HG03196 (cell line): ENCODE measurements around the gene CROCC2.

Source experiments
- ATAC-seq: cut with Tn5 transposase; IDR thresholded peaks from one replicate; pipeline ENCODE4 v1.9.1; 2021; ENCODE audit not compliant: unreplicated experiment

Gene CROCC2

DNA sequence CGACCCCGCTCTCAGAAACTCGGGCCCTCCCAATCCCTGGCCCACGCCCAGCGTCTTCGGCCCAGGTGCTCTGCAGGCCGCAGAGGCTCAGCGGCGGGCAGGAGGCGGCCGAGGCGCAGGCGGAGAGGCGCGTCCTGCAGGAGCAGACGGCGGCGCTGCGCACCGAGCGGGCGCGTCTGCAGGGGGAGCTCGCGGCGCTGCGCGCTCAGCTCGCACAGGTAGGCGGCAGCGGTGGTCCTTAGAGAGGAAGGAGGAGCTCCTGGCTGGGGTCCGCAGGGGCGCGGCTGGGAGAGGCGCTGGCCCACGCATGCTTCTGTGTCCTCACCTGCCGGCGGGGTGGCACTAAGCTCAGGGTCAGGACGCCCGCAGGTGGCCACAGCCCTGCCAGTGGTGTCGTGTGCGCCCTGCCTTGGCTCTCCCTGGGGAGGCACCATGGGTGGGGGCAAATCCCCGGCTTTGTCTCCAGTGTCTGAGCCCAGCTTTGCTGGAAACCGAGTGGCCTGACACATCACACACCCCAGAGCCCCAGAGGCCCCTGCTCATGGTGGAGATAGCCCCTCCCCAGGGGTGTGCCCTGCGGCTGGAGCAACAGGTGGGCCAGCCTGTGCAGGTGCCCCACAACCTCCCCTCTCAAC is 77.3 kb downstream of the CROCC2 start:
- no peak for ATAC-seq

DNA sequence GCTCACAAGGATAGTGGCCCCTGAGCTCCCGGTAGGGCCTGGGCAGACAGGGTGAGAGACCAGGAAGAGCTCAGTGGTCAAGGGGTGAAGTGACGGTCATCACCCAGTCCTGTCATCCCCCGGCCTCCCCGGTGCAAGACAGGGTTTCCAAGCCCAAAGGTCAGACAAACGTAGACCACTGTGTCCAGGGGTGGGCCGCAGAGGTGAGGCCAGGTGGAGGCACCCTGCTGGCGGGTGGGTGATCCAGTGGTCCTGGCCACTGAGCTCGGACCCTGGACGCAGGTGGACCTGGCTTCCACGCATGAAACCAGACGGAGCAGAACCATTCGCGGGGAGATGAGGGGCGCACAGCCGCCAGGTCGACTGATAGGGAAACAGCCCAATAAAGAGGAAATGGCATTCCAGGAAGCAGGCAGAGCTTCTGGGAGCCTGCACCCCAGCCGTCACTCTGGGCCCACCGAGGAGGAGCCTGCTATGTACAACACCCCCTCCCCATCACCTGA is 77.9 kb downstream of the CROCC2 start:
- ATAC-seq: no peak

DNA sequence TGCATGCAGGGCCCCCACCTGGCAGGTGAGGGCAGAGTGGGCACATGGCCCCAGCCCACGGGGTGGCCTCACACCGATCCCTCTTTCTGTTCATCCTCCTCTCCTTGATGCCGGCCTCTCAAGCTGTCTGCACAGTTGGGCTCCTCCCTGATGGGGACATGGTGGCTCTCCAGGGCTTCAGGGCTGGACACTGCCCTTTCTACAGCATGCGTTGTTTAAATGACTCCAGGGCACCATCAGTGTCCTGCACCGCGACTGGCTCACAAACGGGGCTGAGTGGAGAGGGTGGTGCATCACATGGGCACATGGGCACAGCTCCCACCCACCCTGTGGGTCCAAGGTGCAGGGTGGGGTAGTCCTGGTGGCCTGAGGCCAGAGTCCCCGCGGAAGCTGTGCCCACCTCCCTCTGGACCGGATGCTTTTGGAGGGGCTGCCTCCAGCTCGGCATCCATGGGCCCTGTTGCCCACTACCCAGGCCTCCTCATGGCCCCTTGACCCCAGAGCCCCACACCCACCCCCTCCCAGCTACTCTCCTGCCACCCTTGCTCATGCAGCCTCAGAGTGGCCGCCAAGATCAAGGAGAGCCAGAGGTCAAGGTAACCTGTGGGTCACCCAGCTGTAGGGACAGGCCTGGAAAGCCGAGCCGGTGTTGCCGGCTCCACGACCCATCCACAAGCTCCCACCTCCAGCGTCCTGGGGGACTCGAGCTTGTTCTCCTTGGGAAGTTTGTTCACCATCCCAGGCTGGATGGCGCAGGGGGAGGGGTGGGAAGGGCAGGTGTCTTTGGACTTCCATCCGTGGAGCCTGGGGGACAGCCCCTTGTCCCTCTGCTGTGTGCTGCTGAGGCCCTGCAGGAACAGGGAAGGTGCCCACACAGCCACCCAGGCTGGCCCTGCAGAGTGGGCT is 80.0 kb downstream of the CROCC2 start:
- no peak for ATAC-seq

DNA sequence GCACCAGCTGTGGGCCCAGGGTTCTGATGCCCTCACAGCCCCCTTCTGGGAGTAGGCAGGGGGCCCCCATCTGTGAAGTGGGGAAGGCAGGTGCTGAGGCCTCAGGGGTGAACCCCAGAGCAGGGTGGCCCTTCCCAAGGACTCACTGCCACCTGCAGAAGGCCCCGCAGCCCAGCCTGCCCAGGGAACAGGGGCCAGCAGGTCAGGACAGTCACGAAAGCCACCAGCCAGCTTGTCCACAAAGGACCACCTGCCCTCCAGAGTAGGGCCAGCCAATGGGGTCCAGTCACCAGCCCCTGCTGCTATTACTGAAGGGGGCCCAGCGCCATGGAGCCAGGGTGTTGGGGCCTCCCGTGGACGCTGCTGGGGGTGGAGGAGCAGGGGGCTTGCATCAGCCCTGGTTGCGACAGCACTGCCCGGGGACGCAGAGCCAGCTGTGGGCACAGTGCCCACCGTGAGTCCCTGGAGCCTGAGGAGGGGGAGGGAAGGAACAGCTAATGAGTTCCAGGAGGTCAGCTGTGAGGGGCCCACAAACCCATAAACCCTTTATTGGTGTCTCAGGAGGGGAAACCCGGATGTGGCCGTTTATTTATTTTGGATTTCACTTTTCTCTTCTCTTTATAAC is 80.8 kb downstream of the CROCC2 start:
- ATAC-seq: no peak

DNA sequence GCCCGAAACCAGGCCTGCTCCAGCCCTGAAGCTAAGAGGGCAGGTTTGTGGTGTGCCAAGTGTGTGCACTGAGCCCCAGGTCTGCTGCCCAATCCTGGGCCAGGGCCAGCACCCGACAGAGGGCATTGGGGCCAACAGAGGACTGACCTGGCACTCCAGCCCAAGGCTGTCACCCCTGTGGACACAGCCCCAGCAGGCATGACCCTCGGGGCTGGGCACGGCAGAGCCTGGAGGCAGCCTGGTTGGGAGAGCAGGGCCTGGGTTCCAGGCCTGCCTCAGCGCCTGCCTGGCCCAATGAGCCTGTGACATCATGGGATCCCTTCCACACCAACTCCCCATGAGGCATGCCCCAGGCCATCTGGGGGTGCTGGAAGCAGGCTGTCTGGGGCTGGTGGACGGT is 81.5 kb downstream of the CROCC2 start:
- ATAC-seq: no peak

DNA sequence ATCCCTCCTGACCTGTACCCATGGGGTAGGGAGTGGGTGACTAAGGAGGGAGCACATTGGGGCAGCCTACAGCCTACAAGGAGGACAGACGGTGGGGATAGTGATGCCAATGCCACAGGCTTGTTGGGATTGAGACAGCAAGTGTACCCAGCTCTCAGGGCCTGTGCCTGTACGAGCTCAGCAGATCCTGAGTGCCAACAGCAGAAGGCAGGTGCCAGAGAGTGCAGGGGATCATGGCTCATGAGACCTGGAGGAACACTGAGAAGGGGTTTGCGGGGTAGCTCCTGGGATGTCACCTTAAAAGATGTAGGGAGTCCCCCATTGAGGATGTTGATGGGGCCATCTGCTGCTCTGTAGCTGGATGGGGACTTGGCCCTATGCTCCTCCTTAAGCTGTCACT is 82.0 kb downstream of the CROCC2 start:
- ATAC-seq: no peak

DNA sequence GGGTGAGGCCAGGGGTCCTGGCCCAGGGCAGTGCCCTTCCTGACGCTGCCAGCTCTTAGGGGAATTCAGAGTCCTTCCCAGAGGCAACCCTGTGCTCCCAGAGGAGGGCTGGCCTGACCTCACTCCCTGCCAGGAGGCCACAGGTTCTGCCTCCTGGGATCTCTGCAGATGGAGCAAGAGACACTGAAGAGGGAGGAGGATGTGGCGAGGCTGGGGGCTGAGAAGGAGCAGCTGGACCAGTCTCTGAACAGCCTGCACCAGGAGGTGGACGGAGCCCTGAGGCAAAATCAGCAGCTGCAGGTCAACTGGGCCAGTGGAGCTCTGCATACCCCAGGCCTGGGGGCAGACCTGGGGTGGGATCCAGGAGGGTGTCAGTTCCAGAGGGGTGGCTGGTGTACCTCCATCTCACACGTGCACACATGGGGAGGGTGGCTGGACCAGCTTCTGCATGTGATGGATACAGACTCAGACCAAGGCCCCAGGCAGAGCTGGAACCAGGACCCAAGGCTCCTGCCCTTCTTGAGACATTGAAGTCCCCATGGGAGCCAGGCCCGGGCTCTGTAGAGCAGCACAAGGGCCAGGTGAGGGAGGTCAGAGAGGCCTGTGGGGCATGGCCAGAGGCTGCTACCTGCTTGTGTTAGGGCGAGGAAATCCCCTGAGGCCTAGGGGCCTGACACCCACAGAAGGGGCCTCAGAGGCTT is 82.6 kb downstream of the CROCC2 start:
- ATAC-seq: no peak

DNA sequence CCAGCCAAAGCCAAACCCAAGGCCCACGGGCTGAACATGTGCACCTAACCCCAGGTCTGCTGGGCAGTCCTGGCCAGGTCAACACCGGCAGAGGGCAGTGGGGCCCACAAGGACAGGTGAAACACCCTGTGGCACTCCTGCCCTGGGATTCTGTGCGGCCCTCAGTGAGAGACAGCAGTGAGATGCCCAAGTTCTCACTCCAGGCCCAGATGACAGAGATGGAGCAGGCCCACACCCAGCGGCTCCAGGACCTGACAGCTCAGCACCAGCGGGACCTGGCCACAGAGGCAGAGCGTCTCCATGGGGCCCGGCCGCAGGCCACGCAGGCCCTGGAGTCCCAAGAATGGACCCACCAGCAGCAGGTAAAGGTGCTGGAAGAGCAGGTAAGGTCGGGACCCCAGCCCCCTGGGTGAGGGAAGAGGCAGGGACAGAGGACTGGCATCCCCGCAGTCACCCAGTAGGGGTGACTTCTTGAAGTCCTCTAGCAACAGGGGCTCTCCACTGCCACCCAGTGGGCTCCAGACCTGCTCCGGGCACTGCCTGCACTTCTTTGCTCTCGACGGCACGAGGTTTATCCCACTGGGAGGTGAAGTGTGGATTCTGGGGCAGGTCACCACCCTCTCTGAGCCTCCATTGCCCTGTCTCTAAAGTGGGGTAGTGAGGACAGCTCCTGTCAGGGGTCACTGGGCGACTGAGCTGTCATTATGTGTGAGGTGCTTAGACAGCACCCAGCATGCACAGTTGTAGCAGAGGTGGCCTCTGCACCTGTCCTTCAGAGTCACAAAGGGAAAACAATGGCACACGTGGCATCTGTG is 83.5 kb downstream of the CROCC2 start:
- no peak for ATAC-seq

DNA sequence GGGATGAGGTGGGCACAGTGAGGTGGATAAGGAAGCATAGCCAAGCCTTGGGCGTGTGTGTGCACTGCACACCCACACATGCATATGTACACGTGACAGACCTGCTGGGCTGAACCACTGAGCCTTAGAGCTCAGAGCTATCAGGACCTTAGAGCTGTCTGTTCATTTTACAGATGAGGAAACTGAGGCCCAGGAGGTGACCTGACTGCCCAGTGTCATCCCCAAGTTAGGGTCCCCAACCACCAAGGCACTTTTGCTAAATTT is 84.1 kb downstream of the CROCC2 start:
- ATAC-seq: no peak

DNA sequence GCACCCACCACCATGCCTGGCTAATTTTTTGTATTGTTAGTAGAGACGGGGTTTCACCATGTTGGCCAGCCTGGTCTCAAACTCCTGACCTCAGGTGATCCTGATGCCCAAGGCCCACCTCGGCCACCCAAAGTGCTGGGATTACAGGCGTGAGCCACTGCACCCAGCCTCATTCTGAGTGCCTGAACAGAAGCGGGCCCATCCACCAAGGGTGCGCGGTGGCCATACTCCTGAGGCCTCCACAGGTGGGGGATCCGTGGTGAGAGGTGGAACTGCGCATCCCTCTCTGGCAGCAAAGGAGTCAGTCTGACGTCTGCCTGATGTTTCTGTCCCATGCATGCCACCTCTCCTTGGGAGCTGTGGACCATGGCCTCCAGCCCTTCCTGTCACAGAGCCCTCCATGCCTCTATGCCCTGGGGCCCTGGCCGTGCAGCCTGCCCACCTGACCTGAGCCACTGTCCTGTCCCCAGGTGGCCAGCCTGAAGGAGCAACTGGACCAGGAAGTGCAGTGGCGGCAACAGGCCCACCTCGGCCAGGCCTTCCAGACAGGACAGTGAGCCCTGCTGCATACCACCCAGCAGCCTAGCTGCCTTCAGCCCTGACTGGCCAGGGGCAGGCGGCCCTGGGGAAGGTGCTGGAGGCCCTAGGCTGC is 84.7 kb downstream of the CROCC2 start:
- no peak for ATAC-seq

DNA sequence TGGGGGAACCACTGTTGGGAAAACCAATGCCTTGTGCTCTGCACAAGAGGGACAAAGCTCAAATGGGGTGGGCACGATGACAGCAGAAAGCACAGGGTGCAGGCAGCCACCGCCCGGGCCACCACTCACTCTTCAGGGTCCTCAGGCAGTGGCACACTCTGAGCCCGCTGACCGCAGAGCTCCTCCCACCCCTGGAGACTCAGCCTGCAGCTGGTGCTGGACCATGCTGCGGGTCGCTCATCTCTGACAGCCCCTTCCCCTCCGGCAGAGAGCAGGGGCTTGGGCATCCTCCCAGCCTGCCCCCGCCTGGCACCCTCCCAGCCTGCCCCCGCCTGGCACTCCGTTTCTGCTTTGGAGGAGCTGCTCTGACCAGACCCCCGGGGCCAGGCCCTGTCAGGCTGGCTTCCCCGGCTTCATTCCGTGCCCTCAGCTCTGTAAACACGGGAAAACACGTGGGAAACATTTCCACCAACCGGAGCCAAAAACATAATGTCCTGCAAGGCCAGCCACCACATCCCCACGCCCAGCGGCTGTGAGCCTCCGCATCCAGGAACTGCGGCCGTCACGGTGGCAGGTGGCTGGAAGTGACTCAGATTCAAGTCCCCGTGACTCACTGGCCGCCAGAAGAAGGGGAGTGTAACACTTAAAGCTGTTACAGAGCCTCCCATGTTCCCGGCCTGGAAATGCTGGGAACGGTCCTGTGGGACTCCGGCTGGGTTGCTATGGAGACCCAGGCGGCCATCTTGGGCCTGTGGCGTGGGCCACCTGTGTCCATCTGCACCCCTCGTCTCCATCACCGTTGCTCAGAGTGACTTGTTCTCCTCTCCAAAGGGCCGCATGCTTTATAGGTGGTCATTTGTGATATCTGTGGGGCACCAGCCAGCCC is 85.5 kb downstream of the CROCC2 start:
- ATAC-seq: no peak

DNA sequence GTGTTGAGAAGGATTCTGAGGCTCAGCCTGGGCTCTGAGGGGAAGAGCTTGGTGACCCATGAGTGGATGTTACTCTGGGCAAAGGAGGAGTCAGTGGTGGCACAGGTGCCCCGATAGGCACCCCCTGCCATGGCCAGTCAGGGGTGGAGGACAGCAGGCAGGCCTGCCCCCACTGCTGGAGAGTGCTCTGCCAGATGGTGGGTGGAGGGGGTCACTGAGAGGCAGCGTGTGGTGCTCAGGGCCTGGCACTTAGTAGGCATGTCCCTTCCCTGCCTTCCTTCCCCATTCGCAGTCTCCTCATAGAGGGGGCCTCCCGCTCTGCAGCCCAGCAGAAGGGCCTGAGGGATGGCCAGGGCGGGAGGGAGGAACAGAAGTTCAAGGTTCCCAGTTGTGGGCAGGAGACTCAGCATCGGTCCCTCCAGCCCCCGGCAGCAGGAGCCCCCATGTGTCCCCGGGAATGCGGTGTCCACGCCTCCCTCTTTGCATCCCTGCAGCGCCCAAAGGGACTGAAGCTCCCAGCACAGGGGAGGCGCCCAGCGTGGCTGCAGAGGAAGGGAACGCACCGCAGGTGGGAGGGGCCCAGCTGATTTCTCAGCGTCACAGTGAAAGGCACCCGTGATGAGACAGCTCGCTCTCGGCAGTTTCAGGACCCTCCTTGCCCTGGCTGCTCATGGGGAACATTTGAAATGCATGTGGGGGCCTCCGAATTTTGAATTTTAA is 86.6 kb downstream of the CROCC2 start:
- ATAC-seq: no peak

DNA sequence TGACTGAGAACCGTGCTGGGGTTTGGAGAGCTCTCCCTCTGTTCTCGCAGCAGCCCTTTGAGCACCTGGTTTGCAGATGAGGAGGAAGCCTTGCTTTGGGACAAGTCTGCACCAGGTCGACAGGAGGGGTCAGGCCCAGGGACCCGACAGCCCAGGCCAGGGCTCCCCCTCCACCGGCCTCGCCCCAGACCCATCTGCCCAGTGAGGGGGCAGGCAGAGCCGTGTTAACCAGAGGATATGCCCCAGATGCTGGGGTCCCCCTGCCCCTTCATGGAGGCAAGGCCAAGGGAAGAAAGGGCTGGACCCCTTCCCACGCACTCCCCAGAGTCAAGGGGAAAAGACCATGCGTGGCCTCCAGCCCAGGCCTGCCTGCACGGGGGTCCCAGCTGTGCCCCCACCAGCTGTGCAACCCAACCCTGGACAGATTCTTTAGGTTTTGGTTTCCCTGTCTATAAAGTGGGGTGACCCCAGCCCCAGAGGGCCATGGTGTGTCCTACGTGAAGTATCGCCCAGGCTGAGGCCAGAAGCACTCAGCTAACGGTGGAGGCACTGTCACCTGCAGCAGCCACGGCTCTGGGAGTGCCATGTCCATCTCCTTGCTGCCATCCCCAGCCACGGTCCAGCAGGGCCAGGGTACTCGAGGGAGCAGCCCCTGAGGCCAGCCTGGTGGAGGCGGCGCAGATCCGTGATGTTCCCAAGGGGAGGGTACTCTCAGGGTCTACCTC is 87.5 kb downstream of the CROCC2 start:
- ATAC-seq: no peak

DNA sequence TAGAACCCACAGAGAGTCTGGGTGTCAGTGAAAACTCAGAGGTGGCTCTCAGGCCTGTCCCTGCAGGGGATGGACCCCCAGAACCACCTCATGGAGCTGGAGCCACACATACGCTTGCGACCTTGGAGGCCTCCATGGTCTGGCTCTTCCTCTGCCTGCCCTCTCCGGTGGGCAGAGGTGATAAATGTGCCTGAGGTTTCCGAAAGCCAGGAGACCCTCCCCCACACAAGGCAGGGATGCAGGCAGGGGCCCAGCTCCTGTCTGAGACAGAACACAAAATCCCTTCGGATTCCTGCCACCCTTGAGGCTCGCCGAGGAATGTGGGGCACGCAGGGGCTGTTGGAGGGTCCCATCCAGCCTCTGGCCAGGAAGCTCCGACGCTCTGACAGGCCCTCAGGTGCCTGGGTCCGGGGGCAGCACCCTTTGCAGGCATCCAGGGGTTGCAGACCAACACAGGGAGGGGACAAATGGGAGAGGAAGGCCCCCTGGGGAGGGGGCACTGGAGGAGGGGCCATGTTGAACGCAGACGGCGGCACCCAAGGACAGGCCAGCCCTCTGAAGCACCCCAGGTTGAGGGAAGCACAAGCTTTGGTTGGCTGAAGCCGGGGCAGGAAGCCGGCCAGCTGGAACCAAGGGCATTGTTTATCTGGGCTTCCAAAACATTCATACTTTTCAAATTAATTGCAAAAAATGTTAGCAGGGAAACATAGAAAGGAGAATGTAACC is 88.2 kb downstream of the CROCC2 start:
- no peak for ATAC-seq

DNA sequence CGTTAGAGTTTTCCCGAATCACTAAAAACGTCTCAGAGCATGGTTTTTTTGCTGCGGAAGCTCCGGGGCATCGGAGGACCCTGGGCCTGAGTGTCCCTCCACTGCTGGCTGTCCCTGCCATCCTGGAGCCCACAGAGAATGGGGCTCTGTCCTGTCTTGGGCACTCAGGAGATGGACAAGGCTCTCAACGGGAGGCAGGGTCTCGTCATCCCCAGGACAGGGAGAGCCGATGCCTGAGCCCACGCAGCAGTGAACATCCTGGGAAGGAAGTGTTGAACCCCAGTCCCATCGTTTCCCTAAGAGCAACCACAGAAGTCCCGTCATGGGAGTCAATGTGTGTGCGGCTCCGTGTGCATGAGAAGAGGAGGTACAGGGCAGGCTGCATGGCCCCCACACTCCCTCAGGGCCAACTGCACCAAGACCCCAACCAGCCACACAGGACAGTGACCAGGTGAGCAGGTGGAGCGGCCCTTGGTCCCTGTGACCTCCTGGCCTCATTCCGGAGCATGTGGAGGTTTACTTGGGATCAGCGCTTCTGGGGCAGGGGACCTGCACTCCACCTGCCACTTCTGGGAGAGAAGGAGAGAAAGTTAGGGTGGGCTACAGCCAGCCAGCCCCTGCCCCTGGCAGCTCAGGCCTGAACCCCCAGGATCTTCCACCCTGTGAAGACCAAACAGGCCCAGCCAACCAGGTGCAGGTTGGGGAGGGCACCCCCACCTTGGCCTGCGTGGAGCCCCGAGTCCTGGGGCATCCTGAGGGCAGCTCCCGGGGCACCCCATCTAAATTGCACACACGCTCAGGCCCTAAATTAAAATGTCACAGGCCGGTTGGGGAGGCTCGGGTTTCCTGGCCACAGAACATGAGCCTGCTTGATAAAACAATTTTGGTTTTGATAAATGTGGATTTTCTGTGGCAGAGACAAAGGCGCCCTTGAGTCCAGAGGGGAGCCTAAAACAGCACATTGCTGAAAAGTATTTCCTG is 89.2 kb downstream of the CROCC2 start:
- ATAC-seq: no peak
